ENCODE measurements around the gene LYRM4. TPM values are rescaled to one million over a fixed set of nuclear protein-coding genes. Genes with fewer than 3 reads are reported as not detected.

Gene LYRM4
- total and polyA plus RNA-seq, 4 donors, result 17.9 to 28.7 (median 21.1) TPM

GRCh38 chr6:5286780-5287179 lies 26.0 kb upstream of the LYRM4 start:
- Histone ChIP-seq H3K36me3 (ENCODE audit: control insufficient read depth in 1 of 2, insufficient read depth in 2 of 2, low read length in 1 of 2) (no peaks in the 10 kb centered on the region), H3K4me1 (ENCODE audit: control insufficient read depth in 1 of 2, insufficient read depth in 2 of 2, low read length in 2 of 2) (no peaks in the 10 kb centered on the region), H3K27me3 (ENCODE audit: control insufficient read depth in 1 of 2, insufficient read depth in 2 of 2, low read length in 1 of 2) (no peaks in the 10 kb centered on the region), H3K9me3 (ENCODE audit: control insufficient read depth, low read length) (no peaks in the 10 kb centered on the region), H3K27ac (ENCODE audit: low read depth in 1 of 2, low read length in 2 of 2) (no peak overlapping the region), H3K4me3 (ENCODE audit: low read length in 2 of 2) (no peak overlapping the region)
- WGBS, 2 donors, result 94 to 96% methylated on average over 7 of the region's 7 CpGs
- DNase-seq, result no peak
- intact Hi-C loops (cut with DNase I), result no loop called here
- ATAC-seq (ENCODE audit: low FRiP score), result no peak

GRCh38 chr6:5285526-5285925 lies 24.8 kb upstream of the LYRM4 start:
- 92 to 95% methylated on average over 5 of the region's 5 CpGs for WGBS, 2 donors
- Histone ChIP-seq H3K27ac (ENCODE audit: low read depth in 1 of 2, low read length in 2 of 2) (no peak overlapping the region), H3K4me3 (ENCODE audit: low read length in 2 of 2) (no peak overlapping the region), H3K9me3 (ENCODE audit: control insufficient read depth, low read length) (no peaks in the 10 kb centered on the region), H3K27me3 (ENCODE audit: control insufficient read depth in 1 of 2, insufficient read depth in 2 of 2, low read length in 1 of 2) (no peaks in the 10 kb centered on the region), H3K4me1 (ENCODE audit: control insufficient read depth in 1 of 2, insufficient read depth in 2 of 2, low read length in 2 of 2) (no peaks in the 10 kb centered on the region), H3K36me3 (ENCODE audit: control insufficient read depth in 1 of 2, insufficient read depth in 2 of 2, low read length in 1 of 2) (no peaks in the 10 kb centered on the region)
- intact Hi-C loops (cut with DNase I), result no loop called here
- ATAC-seq (ENCODE audit: low FRiP score) (no peak), DNase-seq (no peak)

DNA sequence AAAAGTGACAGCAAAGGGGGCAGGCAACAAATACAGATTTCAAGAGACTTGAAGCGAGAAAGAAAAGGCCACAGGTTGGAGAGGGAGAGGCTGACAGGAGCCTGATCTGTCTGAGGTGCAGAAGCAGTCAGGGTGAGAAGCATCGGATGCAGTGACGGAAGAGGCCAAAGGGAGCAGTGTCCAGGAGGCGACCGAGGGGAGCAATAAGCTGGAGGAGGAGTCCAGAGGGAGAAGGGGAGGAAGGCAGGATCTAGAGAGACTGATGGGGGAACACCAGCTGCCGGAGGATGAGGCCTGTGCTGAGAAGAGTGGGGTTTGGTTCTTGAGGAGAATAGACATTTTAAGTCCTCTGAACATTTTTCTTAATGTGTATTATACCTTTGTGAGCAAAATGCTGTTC lies 24.3 kb upstream of the LYRM4 start:
- intact Hi-C loops (cut with DNase I), result no loop called here
- H3K27ac ChIP-seq (ENCODE audit: low read depth in 1 of 2, low read length in 2 of 2), result no peak overlapping the region
- no peaks in the 10 kb centered on the region for H3K36me3 ChIP-seq (ENCODE audit: control insufficient read depth in 1 of 2, insufficient read depth in 2 of 2, low read length in 1 of 2)
- no peaks in the 10 kb centered on the region for H3K4me1 ChIP-seq (ENCODE audit: control insufficient read depth in 1 of 2, insufficient read depth in 2 of 2, low read length in 2 of 2)
- no peak overlapping the region for H3K4me3 ChIP-seq (ENCODE audit: low read length in 2 of 2)
- DNase-seq, result no peak
- H3K27me3 ChIP-seq (ENCODE audit: control insufficient read depth in 1 of 2, insufficient read depth in 2 of 2, low read length in 1 of 2), result no peaks in the 10 kb centered on the region
- no peak for ATAC-seq (ENCODE audit: low FRiP score)
- WGBS, 2 donors, result 90 to 92% methylated on average over 6 of the region's 6 CpGs
- H3K9me3 ChIP-seq (ENCODE audit: control insufficient read depth, low read length), result no peaks in the 10 kb centered on the region

DNA sequence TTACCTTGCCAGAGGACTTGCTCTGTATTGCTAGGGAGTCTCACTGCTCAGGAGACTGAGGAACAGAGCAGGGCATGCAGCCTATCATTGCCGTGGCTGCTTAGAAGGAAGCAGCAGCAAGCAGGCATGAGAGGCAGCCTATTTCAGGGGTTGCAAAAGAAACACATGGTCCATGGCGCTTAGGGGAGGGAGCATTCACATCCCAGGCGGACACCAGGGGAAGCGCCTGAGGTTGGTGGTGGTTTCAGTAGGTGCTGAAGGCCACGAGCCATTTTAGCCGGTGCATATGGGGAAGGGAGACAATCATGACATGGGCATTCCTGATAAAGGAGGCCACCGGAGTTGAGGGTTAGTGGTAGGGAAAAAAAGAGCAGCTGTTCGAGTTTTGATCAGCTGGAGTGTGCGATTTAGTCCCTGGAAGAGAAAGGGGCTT lies 21.5 kb upstream of the LYRM4 start:
- no peaks in the 10 kb centered on the region for H3K4me1 ChIP-seq (ENCODE audit: control insufficient read depth in 1 of 2, insufficient read depth in 2 of 2, low read length in 2 of 2)
- H3K27me3 ChIP-seq (ENCODE audit: control insufficient read depth in 1 of 2, insufficient read depth in 2 of 2, low read length in 1 of 2), result no peaks in the 10 kb centered on the region
- no peak overlapping the region for H3K4me3 ChIP-seq (ENCODE audit: low read length in 2 of 2)
- no peaks in the 10 kb centered on the region for H3K36me3 ChIP-seq (ENCODE audit: control insufficient read depth in 1 of 2, insufficient read depth in 2 of 2, low read length in 1 of 2)
- H3K9me3 ChIP-seq (ENCODE audit: control insufficient read depth, low read length), result no peaks in the 10 kb centered on the region
- 86 to 87% methylated on average over 9 of the region's 9 CpGs for WGBS, 2 donors
- intact Hi-C loops (cut with DNase I), result no loop called here
- ATAC-seq (ENCODE audit: low FRiP score) (no peak), DNase-seq (no peak)
- H3K27ac ChIP-seq (ENCODE audit: low read depth in 1 of 2, low read length in 2 of 2), result no peak overlapping the region

- H3K9me3 ChIP-seq (ENCODE audit: control insufficient read depth, low read length), result no peaks in the 10 kb centered on the region
These were observed 20.2 kb upstream of the LYRM4 start for GRCh38 chr6:5280920-5281319.

DNA sequence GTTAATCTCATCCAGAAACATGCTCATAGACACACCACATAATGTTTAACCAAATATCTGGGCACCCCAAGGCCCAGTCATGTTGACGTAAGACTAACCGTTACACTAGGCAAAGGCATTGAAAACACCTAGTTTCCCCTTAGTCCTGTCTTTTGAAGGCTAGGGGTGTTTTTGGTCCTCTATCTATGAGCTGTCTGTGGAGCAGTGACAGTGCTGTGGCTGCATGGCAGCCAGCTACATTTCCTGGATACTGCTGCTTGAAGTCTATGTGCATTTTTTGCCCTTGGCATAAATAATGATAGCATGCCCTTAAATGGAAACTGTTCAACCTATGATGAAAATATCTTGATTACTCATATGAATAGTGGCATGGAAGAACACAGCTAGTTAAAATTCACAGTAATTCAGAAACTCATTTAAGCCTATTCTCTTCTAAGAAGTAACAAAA lies 19.2 kb upstream of the LYRM4 start:
- H3K4me3 ChIP-seq (ENCODE audit: low read length in 2 of 2), result no peak overlapping the region
- no peak for ATAC-seq (ENCODE audit: low FRiP score)
- H3K27ac ChIP-seq (ENCODE audit: low read depth in 1 of 2, low read length in 2 of 2), result no peak overlapping the region
- intact Hi-C loops (cut with DNase I), result no loop called here
- 96 to 100% methylated on average over 2 of the region's 2 CpGs for WGBS, 2 donors
- no peaks in the 10 kb centered on the region for H3K4me1 ChIP-seq (ENCODE audit: control insufficient read depth in 1 of 2, insufficient read depth in 2 of 2, low read length in 2 of 2)
- H3K36me3 ChIP-seq (ENCODE audit: control insufficient read depth in 1 of 2, insufficient read depth in 2 of 2, low read length in 1 of 2), result no peaks in the 10 kb centered on the region
- DNase-seq, result no peak
- H3K27me3 ChIP-seq (ENCODE audit: control insufficient read depth in 1 of 2, insufficient read depth in 2 of 2, low read length in 1 of 2), result no peaks in the 10 kb centered on the region
- no peaks in the 10 kb centered on the region for H3K9me3 ChIP-seq (ENCODE audit: control insufficient read depth, low read length)

More at GRCh38 chr6:5280920-5281319, 20.2 kb upstream of the LYRM4 start:
- Histone ChIP-seq H3K36me3 (ENCODE audit: control insufficient read depth in 1 of 2, insufficient read depth in 2 of 2, low read length in 1 of 2) (no peaks in the 10 kb centered on the region), H3K27ac (ENCODE audit: low read depth in 1 of 2, low read length in 2 of 2) (no peak overlapping the region), H3K27me3 (ENCODE audit: control insufficient read depth in 1 of 2, insufficient read depth in 2 of 2, low read length in 1 of 2) (no peaks in the 10 kb centered on the region), H3K4me1 (ENCODE audit: control insufficient read depth in 1 of 2, insufficient read depth in 2 of 2, low read length in 2 of 2) (no peaks in the 10 kb centered on the region), H3K4me3 (ENCODE audit: low read length in 2 of 2) (no peak overlapping the region)
- DNase-seq (no peak), ATAC-seq (ENCODE audit: low FRiP score) (no peak)
- intact Hi-C loops (cut with DNase I), result no loop called here
- WGBS, 2 donors, result 79 to 84% methylated on average over 2 of the region's 2 CpGs

GRCh38 chr6:5278565-5279120 lies 17.9 kb upstream of the LYRM4 start:
- DNase-seq (no peak), ATAC-seq (ENCODE audit: low FRiP score) (no peak)
- H3K4me1 ChIP-seq (ENCODE audit: control insufficient read depth in 1 of 2, insufficient read depth in 2 of 2, low read length in 2 of 2), result no peaks in the 10 kb centered on the region

DNA sequence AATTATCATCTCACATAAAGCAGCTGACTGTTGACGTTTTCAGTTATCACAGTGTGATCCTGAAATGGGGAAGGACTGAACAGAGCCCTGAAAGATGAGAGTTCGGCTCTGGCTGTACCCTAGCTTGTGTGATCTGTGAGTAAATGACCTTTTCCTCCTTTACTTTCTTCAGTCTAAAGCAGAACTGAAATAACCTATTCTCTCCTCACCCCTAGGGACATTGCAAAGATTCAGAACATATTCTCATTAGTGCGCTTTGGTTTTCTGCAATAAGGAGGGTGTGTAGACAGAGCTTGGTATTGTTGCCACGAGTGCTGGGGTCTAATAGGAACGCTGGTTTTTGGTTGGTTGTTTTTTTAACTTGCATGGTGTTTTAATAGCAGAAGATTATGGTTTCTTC lies 17.3 kb upstream of the LYRM4 start:
- H3K4me3 ChIP-seq (ENCODE audit: low read length in 2 of 2), result no peak overlapping the region
- H3K27ac ChIP-seq (ENCODE audit: low read depth in 1 of 2, low read length in 2 of 2), result no peak overlapping the region
- no peaks in the 10 kb centered on the region for H3K36me3 ChIP-seq (ENCODE audit: control insufficient read depth in 1 of 2, insufficient read depth in 2 of 2, low read length in 1 of 2)
- WGBS, 2 donors, result 79 to 85% methylated on average over 5 of the region's 5 CpGs
- no peaks in the 10 kb centered on the region for H3K4me1 ChIP-seq (ENCODE audit: control insufficient read depth in 1 of 2, insufficient read depth in 2 of 2, low read length in 2 of 2)
- no peaks in the 10 kb centered on the region for H3K27me3 ChIP-seq (ENCODE audit: control insufficient read depth in 1 of 2, insufficient read depth in 2 of 2, low read length in 1 of 2)
- ATAC-seq (ENCODE audit: low FRiP score), result no peak
- no peaks in the 10 kb centered on the region for H3K9me3 ChIP-seq (ENCODE audit: control insufficient read depth, low read length)
- intact Hi-C loops (cut with DNase I), result no loop called here
- DNase-seq, result no peak

More at GRCh38 chr6:5278565-5279120, 17.9 kb upstream of the LYRM4 start:
- 94 to 96% methylated on average over 3 of the region's 3 CpGs for WGBS, 2 donors
- no peak overlapping the region for H3K4me3 ChIP-seq (ENCODE audit: low read length in 2 of 2)
- no peaks in the 10 kb centered on the region for H3K27me3 ChIP-seq (ENCODE audit: control insufficient read depth in 1 of 2, insufficient read depth in 2 of 2, low read length in 1 of 2)
- intact Hi-C loops (cut with DNase I), result no loop called here
- no peak overlapping the region for H3K27ac ChIP-seq (ENCODE audit: low read depth in 1 of 2, low read length in 2 of 2)
- H3K36me3 ChIP-seq (ENCODE audit: control insufficient read depth in 1 of 2, insufficient read depth in 2 of 2, low read length in 1 of 2), result no peaks in the 10 kb centered on the region
- H3K9me3 ChIP-seq (ENCODE audit: control insufficient read depth, low read length), result no peaks in the 10 kb centered on the region

DNA sequence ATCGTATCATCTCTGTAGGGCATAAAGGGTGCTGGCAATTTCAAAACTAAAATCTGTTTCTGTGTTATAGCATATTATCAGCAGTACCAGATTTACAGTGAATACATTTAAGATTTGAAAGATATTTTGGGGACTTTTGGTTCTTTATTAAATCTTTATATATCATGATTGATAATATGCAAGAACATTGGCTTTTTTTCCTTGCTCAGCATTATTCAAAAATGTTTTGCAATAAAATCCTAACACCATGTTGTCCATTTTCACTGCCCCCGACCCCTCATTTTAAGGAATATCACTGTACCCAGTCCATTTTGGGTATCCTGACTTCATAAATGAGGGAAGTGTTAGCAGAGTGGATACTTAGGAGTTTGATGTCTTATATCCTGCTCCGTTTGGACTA lies 16.8 kb upstream of the LYRM4 start:
- no peaks in the 10 kb centered on the region for H3K4me1 ChIP-seq (ENCODE audit: control insufficient read depth in 1 of 2, insufficient read depth in 2 of 2, low read length in 2 of 2)
- no peak for DNase-seq
- intact Hi-C loops (cut with DNase I), result no loop called here
- no peak for ATAC-seq (ENCODE audit: low FRiP score)
- no peaks in the 10 kb centered on the region for H3K36me3 ChIP-seq (ENCODE audit: control insufficient read depth in 1 of 2, insufficient read depth in 2 of 2, low read length in 1 of 2)
- no peaks in the 10 kb centered on the region for H3K27me3 ChIP-seq (ENCODE audit: control insufficient read depth in 1 of 2, insufficient read depth in 2 of 2, low read length in 1 of 2)
- no peak overlapping the region for H3K4me3 ChIP-seq (ENCODE audit: low read length in 2 of 2)
- WGBS, 2 donors, result 93 to 95% methylated on average over 3 of the region's 3 CpGs
- no peak overlapping the region for H3K27ac ChIP-seq (ENCODE audit: low read depth in 1 of 2, low read length in 2 of 2)
- H3K9me3 ChIP-seq (ENCODE audit: control insufficient read depth, low read length), result no peaks in the 10 kb centered on the region
